GDM1 (cell line): ENCODE measurements around the gene ARRB1.
"Not testable (repeated sequence)": the region's sequence is repeated elsewhere in the genome, so short reads cannot be mapped to it uniquely, and the experiment has no call there.

ENCODE experiments used
- DNase-seq: peaks from one replicate; lab custom pipeline; 2025; lab: John Stamatoyannopoulos, UW

Gene ARRB1

DNA sequence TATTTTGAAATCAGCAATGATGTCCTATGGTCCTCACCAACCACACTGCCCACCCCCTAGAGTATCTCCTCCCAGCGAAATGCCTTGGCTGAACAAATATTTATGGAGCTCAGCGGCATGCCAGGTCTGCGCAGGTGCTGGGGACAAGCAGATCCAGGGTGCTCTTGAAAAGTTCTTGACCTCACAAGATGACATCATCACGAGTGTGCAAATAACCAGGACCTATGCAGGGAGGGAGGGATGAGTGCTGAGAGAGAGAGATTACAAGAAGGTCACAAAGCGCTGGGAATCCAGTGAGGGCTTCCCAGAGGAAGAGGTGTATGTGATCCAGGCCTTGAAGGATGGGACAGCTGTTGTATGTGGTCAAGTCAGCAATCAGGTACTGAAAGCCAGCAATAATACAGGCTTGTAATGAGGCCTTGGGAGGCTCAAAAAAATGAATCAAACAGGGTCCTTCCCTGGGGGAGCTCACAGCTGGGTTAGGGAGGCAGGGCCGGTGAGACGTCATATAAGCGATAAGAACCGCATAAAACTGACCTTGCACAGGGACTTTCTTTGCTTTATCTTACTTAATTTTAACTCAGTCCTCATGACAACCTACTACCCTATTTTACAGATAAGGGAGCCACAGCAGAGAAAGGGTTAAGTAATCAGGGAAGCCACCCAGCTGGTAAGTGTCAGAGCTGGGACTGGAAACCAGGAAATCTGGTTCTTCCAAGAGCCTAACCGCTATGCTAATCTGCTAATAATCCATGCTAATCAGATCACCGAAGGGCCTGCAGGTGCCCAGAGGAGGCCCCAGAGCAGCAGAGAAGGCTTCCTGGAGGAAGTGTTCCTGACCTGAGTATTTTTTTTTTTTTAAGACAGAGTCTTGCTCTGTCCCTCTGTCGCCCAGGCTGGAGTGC lies 8.2 kb downstream of the ARRB1 start:
- no peak for DNase-seq

DNA sequence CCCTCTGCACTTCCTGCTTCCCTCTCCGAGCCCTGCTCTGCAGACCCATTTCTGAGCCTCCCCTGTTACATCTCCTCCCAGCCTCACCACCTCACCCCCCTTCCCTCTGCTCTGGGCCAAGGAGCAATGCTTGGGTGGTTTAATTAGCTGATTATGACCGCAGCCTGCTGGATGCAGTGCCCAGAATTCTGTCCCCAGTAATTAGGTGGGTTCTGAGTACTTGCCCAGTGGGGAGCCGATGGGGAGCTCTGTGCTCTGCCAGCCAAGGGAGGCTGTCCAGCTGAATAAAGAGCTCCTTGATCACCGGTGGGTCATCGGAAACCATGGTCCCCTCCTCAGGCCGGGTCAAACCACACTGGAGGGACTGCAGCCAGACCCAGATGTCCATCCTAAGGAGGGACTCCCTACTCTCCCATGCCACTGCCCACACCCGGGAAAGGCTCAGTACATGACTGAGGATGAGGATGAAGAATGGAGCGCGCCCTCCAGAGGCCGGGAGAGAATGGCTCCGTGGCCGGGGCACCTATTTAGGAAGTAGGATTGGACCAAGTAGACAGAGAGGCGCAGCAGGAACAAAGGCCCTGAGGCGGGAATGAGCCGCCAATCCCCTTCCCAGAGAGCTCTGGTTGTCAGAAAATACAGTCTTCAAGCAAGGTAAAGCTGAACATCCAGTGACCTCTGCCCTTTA lies 9.1 kb downstream of the ARRB1 start:
- DNase-seq, result no peak

DNA sequence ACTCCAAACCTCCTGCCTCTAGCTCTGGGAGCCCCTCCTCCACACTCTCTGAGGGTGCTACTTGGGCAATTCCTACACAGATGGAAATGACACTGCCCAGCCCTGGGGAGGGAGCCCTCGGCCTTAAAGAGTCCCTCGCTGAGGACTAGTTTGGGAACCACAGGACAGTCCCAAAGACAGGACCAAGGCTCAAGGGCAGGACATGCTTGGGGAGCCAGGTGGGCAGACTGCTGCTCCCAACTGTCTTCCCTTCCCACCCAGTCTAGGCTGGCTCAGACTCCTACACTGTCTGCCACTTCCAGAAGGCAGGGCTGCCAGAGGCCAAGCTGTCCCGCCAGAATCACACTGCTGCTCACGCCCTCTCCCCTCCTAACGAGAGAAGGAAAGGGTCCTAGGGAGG lies 9.8 kb downstream of the ARRB1 start:
- DNase-seq, result no peak

DNA sequence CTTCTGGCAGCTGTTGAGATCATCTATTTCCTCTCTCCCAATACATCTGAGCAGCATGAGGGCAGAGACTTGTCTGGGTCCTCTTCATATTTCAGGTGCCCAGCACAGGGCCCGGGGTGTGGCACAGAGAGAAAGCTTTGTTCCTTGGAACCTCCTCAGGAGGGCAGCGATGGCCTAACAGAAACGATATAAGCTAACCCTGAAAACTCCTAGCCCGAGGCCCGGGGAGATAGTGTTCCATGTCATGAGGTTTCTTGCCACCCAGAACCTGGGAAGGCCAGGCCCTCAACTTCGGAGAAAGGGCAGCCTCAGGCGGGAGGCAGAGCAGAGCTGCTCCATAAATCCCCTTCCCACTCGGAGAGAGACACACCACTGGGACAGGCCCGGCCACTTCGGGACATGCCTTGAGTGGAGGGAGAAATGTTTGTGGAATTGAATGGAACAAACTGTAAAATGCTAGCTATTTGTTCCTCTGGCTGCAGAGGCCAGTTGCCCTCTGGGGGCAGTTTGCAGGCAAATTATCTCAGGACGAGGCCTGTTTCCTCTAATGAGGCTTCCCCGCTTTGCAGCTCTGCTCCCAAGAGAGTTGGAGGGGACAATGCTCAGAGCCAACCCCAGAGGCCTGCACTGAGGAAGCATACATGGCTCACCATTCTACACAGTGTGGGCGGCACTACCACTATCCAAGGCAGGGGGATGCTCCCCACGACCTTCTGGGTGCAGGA lies 11.6 kb downstream of the ARRB1 start:
- DNase-seq, result no peak

DNA sequence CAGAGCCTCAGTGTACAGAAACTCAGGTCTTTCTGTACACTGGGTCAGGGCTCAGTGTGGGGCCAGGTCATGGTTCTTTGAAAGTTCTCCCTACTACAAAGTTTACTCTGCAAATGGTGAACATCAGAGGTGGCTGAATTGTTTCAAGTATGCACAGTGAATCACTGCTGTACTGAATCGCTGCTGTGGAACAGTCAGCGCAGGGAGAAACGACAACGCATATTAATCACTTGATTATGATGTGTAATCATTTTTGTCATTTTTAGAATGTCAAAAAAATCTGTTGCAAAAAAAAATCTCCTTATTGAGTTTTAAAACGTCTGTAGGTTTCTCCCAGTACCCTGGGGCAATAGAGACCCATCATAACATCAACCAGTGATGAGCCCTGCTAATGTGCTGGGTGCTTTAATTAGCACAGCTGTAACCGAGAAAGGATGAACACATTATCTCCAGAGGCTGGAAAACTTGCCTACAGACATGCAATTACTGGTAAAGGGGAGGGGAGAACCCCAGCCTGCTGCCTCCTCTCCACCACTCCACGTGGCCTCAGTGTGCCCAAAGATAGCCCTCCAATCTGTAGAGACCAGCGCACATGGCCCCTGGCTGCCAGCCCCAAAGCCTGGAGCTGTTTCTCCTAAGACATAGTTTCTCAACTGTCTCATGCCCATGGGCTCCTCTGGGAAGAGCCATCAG lies 12.8 kb downstream of the ARRB1 start:
- DNase-seq, result no peak

DNA sequence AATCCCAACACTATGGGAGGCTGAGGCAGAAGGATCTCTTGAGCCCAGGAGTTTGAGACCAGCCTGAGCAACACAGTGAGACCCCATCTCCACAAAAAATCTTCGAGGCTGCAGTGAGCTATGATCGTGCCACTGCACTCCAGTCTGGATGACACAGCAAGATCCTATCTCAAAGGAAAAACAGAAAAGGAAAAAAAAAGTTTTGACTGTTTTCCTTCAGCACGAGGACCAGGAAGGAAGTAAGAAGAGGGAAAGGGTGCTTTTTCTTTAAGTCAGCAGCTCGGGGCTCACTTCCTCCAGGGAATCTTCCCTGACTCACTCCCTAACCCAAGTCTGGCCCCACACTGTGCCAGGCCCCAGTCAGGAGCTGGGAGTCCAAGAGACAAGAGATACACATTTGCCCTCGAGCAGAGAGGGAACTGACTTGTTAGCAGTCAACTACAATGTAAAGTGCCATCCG lies 14.2 kb downstream of the ARRB1 start:
- DNase-seq, result no peak

DNA sequence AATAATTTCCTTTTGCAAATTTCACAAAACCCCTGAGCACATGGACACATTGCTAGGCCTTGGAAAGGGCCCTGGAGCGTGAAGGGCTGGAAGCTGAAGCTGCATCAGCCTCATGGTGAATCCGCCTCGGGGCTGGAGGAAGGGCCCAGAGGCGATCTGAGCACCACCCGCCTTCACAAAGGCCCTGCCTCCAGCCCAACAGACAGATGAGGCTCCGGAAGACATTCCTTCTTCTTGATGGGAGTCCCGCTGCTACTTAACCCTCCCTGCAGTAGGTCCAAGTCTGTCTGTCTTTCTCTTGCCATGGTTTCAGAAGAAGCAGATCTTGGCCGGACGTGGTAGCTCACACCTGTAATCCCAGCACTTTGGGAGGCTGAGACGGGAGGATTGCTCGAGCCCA lies 16.5 kb downstream of the ARRB1 start:
- DNase-seq, result no peak

DNA sequence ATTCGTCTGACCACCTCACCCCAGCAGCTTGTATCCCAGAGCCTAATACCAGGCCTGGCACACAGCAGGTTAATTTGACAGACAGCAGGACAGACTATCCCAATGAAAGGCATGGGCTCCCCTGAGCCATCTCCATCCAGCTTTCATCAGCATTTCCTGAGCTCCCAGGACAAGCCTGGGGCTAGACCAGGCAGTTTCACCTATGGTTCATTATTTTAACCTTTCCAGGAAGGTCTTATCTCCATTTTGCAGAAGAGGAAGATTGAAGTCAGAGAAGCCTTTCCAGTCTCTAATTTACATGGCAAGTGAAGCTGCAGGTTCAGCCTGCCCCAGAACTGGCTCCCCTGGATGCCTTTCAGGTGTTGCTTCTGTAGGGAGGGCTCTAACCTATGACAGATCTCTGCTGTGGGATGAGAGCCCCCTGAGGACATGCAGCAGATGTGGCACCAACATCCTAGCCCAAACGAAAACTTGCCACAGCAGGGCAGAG lies 17.0 kb downstream of the ARRB1 start:
- DNase-seq, result no peak

DNA sequence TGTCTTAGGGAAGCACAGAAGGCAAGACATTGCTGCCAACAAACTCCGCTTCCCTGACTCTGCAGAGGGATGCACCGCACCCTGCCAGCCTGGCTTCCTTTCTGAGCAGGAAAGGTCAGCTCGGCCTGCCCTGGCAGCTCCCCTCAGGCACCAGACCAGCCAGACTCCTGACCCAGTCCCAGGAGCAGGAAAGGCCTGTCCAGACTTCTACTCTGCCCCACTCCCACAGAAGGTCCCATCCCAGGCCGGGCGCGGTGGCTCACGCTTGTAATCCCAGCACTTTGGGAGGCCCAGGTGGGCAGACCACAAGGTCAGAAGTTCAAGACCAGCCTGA lies 17.7 kb downstream of the ARRB1 start:
- no peak for DNase-seq

DNA sequence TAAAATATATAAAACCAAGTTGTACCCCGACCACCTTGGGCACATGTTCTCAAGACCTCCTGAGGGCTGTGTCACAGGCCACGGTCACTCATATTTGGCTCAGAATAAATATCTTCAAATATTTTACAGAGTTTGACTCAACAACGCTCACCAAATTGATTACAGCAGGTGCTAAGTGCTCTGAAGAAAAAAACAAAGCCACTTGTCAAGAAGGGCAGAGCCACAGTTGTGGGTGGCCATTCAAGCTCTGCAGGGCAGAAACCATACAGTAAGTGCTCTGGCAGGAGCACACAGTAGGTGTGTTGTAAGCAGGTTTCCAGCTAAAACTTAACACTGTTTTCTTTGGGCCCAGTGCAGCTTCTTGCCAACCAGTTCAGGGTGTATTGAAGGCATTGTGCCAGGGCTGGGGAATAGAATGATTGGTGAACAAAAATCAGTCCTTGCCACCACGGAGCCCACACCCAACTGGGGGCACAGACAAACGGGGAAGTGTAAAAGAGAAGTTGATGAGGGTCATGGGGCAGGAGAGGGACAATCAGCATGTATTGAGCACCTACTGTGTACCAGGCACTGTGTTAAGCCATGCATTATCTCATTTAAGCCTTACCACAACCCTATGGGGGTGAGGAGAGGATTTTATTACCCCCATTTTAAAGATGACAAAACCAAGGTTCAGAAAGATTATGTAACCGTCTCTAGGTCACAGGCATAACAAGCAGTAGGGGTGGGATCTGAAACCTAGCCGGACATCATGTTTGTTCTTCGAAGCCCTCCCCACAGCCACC lies 18.2 kb downstream of the ARRB1 start:
- no peak for DNase-seq

DNA sequence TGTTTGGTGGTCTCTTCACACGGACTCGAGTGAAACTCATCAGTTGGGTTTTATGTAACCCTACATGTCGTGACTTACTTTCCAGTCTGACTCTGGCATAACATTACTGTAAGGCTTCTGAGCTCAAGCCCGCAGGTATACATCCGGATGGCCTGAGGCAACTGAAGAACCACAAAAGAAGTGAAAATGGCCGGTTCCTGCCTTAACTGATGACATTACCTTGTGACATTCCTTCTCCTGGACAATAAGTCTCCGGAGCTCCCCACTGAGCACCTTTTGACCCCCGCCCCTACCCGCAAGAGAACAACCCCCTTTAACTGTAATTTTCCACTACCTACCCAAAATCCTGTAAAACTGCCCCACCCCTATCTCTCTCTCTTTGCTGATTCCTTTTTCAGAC lies 19.7 kb downstream of the ARRB1 start:
- not testable (repeated sequence) for DNase-seq

DNA sequence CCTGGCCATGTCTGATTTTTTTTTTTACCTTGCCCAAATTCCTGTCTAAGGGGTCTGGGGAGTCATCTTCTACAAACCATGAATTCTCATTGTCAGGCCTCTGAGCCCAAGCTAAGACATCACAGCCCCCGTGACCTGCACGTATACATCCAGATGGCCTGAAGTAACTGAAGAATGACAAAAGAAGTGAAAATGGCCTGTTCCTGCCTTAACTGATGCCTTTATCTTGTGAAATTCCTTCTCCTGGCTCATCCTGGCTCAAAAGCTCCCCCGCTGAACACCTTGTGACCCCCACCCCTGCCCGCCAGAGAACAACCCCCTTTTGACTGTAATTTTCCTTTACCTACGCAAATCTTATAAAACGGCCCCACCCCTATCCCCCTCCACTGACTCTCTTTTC lies 20.2 kb downstream of the ARRB1 start:
- not testable (repeated sequence) for DNase-seq

DNA sequence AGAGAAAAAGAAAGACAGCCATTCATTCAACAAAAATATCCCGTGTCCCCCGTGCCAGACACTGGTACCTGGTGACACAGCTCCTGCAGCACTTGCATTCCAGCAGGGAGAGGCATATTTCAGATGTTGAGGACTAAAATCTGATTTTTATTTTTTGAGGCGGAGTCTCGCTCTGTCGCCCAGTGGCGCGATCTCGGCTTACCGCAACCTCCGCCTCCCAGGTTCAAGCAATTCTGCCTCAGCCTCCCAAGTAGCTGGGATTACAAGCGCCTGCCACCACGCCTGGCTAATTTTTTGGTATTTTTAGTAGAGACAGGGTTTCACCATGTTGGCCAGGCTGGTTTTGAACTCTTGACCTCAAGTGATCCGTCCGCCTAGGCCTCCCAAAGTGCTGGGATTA lies 20.6 kb downstream of the ARRB1 start:
- not testable (repeated sequence) for DNase-seq

DNA sequence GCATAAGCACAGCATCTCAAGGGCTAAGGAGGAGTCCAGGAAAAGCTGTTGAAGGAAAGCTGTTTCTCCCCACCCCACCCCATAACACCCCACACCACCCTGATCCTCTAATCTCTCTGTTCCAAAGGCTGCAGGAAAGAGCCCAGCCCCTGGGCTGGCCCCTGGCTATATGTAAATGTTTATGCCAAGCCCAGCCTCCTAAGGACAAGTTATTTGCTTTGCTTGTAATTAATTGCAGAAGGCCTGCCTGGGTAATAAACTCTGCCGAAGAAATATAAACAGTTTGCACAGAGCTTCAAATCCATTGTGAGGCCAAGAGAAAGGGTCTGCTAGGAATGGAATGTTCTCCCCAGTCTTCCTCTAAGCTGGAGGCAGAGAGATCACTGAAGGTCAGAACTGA lies 21.2 kb downstream of the ARRB1 start:
- no peak for DNase-seq

DNA sequence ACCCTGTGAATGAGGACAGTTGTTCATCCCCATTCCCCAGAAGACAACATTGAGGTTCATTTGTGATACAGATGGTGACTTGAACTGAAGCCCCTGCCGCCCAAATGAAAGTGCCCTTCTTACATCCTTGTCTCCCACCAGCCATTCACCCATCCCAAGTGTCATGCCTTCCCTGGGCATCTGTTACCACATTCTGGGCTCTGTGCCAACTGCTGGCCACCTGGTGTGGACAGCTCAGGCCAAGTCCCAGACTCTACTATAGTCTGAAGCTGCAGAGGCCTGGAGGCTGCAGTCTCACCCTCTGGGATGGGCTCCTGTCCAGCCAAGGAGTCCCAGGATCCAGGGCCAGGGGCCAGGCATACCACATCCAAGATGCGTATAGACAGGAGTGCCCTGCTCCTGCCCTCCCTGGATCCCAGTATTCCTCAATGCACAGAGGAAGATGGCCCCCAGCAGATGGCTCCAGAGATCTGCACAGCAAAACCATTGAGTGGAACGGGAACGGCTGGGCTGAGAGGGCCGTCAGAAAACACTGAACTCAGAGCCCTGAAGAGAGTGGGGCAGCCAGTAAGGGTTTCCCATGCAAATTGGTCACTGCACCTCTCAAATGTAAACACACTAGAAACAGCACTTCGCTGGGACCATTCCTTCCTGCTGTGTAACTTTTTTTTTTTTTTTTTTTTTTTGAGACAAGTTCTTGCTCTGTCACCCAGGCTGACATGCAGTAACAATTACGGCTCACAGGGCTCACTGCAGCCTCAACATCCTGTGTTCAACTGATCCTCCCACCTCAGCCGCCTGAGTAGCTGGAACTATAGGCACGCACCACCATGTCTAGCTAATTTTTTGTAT lies 22.8 kb downstream of the ARRB1 start:
- peak; percentile 84 for DNase-seq

DNA sequence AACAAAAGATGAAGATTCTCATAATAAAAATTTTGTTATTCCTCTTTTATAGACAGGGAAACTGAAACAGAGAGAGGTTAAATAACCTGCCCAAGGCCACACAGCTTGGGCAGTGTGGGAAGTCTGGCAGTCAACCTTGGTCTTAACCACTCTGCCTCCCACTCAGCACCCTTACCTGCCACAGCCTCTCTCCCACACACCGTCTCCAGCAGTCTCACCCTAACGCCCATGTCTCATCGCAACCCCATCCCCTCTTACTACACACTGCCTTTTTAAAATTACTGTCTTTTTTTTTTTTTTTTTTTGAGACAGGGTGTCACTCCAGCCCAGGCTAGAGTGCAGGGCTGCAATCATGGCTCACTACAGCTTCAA lies 25.0 kb downstream of the ARRB1 start:
- DNase-seq, result no peak

DNA sequence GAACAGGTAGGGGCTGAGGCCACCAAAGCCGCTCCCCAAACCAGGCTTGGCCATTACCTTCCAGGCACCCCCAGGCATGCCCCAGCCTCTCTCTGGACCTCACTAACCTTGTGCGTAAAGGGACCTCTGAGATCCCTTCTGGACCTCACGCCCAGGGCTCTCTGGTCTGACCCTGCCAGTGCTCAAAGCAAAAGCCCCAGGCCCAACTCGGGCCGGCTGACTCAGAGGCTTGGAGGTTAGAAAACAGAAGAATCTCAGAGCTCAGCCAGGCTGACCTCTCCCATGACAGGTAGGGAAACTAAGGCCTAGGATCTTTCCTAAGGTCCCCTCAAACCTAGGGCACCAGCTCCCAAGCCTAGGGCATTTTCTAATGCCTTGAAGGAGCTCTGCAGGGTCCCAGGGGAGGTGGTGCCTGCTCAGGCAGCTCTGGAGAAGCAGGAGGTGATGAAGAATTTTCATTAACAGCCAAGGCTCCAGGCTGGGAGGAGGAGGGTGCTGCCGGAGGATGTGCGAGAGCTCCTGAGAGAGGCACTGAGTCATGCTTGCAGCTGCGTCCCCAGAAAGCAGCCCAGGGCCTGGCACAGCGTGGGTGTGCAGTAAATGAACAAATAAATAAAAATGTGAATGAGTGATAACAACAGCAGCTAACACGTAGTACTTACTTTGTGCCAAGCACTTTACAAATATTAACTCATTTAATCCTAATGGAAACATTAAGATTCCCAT lies 25.6 kb downstream of the ARRB1 start:
- DNase-seq, result no peak

DNA sequence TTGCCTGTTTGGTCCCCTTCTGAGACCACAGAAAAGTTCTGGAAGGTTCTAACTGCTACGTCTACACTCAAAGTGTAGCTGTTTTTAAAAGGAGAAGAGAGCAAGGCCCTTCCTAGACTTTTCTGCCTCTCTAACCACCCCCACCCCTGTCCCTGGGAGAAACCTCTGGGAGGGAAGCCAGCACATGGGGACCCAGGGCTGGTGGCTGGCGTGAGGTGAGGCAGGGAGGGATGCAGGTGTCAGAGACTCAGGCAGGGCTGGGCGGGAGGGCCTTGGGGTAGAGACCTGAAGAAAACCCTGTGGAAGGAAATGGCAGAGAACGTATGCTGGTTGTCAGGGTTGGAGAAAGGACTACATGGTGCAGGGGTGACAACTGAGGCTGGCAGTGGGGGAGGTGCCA lies 26.7 kb downstream of the ARRB1 start:
- DNase-seq, result no peak

DNA sequence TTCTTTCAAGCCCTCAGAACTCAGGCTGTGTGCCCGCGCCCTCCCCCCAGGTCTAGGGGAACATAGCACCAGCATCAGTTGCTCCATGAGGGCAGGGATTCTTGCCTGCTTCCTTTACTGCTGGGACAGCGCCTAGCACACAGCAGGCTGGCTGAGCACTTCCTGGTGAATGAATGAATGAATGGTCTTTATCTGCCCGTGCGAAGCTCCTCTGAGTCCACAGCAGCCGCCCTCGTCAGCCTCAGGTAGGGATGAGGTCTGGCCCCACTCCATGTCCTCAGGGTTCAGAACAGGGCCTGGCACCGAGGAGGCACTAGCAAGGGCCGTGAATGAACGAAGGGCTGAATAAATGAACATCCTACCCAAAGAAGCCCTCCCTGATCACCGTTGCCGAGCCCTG lies 27.3 kb downstream of the ARRB1 start:
- DNase-seq, result no peak

DNA sequence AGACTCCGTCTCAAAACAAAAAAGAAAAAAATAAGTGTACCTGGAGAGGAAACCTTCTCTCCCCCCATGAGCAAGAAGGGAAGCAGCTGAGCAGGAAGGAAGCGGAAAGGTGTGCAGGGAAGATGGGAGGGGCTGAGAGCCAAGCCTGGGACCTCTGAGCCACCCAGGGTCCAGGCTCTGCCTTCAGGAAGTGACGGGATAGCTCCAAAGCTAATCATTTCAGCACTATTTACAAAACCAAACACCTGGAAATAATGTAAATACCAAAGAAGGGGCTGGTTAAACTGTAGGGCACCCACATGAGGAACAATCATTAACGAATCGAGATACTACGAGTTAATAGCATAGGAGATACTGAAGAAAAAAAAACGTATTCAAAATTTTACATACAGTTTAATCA lies 27.9 kb downstream of the ARRB1 start:
- DNase-seq, result no peak
